NCI-H748 (cell line): ENCODE data around the gene TMEM132A.
A peak's percentile ranks its signal among the peaks of the same experiment; 100 is the strongest.

Source experiments
- DNase-seq: peaks from one replicate; lab custom pipeline; 2025; ENCODE audit not compliant: unreplicated experiment; lab: John Stamatoyannopoulos, UW

TMEM132A gene

DNA sequence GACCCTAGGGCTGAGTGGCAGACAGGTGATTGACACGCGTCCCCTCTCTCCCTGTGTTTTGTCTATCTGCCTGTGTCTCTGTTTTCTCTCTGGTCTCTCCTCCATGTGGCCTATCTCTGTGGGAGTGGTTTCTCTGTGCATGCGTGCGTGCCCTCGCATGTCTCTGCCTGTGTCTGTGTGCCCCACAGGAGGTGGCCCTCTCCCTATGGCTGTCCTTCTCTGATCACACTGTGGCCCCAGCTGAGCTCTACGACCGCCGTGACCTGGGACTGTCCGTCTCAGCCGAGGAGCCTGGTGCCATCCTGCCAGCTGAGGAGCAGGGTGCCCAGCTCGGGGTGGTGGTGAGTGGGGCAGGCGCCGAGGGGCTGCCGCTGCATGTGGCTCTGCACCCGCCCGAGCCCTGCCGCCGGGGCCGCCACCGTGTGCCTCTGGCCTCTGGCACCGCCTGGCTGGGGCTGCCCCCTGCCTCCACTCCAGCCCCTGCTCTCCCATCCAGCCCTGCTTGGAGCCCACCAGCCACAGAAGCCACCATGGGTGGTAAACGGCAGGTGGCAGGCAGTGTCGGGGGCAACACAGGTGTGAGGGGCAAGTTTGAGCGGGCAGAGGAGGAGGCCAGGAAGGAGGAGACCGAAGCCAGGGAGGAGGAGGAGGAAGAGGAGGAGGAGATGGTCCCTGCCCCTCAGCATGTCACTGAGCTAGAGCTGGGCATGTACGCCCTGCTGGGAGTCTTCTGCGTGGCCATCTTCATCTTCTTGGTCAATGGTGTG is 11.6 kb downstream of the TMEM132A start:
- no peak for DNase-seq

DNA sequence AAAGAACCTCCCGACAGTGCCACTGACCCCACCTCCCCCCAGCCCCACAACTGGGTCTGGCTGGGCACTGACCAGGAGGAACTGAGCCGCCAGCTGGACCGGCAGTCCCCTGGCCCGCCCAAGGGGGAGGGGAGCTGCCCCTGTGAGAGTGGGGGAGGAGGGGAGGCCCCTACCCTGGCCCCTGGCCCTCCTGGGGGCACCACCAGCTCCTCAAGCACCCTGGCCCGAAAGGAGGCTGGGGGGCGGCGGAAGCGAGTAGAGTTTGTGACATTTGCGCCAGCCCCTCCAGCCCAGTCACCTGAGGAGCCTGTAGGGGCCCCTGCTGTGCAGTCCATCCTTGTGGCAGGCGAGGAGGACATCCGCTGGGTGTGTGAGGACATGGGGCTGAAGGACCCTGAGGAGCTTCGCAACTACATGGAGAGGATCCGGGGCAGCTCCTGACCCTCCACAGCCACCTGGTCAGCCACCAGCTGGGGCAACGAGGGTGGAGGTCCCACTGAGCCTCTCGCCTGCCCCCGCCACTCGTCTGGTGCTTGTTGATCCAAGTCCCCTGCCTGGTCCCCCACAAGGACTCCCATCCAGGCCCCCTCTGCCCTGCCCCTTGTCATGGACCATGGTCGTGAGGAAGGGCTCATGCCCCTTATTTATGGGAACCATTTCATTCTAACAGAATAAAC is 12.3 kb downstream of the TMEM132A start:
- DNase-seq = no peak

DNA sequence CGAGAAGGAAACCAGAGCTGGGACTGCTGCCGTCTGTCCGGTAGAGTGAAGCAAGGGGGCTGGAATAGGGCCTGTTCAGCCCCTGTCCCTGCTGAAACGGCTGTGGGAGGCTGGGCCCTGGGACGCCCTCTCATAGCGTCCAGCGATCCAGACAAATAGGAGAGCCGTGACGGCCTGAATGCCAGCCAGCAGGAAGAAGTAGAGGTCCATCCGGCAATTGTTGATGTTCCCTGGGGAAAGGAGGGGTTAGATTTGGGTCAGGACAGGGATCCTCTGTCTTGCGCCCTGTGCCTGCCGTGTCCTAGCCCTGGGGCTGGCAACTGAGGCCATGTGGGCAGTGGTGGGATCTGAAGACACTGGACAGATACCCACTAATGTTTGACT is 12.9 kb downstream of the TMEM132A start:
- DNase-seq = no peak

DNA sequence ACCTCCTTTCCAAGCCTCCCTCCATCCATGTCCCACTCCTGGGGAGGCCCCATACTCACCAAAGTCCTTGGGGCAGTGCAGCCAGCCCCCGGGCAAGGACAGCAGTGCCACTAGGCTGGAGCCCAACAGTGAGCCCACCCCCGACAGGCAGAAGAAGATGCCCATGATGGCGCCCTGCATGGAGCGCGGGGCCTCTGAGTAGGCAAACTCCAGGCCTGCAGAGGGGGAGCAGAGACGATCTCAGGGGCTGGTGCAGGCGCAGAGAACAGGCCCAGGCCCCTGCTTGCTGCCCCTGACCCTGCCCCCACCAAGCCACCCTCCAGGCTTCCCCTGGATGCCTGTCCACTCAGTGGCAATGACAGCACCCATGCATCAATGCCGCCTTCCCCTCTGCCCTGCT is 13.6 kb downstream of the TMEM132A start:
- no peak for DNase-seq

DNA sequence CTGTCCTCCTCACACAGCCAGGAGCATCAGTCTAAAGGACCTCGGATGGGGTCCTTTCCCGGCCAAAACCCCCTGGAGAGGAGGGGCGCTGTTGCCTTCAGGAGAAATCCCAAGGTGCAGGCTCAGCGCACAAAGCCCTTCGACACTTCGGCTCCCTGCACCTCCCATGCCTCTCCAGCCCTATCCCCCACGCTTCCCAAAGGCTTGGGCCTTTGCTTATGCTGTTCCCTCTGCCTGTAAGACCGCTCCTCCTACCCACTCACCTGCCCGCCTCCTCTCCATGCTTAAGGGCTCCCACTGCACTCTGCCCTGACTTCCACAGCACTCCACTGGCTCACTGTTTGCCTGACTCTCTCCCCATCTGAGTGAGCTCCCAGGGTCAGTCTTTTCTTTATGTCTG is 14.2 kb downstream of the TMEM132A start:
- no peak for DNase-seq

DNA sequence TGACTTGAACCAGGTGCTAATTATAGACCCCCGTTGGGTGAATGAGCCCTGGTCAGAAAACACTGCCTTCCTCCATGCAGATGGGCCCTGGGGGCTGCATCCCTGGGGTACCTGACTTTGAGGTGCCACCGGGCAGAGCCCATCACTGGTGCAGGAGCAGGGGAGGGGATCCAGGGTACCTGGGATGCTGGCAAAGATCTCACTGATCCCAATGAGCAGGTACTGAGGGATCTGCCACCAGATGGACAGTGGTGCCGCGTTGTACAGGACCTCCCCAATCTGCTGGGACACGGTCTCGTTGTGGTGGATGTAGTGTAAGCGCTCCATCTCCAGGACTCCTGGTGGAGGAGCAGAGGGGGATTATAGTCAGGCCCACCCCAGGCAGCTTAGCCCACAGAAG is 15.0 kb downstream of the TMEM132A start:
- DNase-seq = no peak

DNA sequence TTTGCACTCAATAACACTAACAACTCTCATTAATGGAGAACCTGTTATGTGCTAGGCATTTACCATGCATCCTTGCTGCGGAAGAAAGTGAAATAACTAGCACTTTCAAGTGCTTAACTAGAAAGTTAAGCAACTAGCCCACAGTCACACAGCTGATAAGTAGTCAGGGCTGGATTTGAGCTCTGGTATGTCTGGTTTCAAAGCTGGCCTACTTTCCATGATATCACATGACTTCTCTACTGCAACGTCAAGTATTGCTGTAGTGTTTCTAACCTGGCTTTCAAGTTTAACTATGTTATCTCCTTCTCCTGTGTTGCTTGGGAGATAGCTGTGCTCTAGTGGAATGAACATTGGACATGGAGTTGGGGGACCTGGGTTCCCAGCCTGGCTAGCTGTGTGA is 15.6 kb downstream of the TMEM132A start:
- no peak for DNase-seq

DNA sequence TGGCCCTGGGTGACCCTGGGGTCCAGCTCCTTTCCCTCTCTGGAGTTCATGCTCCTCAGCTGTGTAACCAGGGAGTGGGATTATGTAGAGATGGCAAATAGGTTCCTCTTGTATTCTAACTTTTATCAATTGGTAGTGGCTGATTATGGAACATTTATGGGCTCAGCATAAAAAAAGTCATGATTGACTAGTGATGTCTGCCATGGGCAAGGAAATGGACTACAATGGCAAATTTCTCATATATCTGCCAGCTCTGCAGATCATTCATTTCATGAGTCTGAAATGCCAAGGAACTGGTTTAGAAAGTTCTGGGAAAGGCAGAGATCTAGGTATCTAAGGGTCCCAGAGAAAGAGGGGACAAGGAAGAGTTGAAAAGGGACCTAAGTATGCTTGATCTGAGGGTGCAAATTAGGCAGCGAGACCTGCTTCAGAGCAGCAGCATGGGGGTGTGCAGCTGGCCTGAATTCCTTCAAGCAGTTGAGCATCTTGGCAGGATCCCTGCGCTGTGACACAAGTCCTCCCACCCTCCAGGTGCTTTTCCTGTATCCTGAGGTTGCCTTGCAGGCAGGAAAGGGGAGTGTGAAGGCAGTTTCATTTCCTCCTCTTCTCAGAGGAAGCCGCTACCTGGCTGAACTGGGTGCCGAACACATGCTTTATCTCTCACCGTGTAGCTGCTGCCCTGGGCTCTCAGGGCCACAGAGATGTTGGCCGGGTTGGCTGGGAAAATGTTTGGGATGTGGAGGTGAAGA is 17.3 kb downstream of the TMEM132A start:
- DNase-seq = no peak

DNA sequence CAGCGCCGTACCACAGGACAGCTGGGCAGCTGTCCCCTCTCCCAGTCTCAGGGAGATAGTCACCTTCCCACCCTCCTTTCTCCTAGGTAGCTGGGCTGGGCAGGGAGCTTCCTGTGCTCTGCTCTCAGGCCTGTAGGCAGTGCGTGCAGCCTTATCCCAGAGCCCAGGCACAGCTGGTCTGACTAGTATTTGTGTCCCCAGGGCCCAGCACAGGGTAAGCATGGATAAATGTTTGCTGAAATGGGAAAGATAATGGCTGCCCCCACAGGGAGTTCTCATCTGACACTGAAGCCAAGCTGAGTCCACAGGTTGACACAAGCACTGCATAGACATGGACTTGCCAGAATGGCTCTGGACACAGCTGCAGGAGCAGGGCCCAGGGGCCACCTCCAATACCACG is 18.0 kb downstream of the TMEM132A start:
- no peak for DNase-seq

DNA sequence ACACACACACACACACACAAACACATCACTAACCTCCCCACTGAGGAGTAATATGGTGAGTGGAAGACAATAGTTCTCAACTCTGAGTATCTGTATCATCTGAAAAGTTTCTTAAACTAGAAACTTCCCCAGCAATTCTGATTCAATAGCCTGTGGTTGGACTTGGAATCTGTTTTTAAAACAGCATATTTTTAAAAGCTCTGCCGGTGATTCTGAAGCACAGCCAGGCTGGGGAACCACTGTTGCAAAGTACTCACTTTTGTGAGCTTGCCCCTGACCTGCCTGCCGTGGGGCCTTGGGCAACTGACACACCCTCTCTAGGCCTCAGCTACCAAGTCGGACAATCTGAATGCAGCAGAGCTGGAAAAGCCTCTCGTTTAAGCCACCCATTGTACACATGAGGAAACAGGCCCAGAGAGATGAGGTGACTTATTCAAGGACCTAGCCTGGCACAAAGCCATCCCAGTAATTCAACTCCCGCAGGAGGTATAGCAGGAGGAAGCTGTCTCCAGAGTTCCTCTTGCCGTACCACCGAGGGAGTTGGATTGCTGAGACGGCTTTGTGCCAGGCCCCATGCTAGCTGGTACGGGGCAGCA is 18.8 kb downstream of the TMEM132A start:
- DNase-seq = peak; percentile 19

DNA sequence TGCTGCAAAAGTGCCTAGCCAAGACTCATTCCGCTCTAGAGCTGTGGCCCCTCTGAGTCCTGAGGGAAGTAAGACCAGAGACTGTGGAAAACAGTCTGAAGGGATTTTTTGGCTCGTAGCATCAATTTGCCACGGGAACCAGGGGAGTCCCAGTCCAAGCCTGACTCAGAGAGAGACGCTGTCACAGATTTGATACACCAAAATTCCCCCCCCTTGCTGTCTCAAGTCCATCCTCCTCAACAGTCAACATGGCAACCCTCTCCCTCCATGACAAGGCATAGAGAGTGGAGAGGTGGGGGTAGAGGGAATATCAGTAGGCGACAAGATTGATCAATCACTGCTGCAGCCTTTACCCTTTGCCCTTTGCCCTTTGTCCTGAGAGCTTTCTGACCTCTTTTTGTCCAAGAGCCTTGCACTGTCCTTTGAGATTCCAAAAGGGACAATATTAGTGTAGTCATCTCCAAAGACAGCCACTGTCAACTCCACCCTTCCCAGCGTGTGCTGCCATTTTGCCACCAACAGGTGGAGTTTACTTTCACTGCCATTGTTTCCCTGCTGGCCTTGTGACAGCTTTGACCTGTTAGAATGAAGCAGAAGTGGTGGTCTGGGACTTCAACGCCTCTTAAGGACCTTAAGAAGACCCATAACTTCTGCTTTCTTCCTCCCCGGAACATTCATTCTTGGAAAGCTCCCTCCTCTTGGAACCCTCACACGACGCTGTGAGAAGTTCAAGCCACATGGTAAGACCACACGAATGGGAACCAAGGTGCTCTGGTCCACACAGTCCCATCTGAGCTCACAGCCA is 20.4 kb downstream of the TMEM132A start:
- peak; percentile 10 for DNase-seq

DNA sequence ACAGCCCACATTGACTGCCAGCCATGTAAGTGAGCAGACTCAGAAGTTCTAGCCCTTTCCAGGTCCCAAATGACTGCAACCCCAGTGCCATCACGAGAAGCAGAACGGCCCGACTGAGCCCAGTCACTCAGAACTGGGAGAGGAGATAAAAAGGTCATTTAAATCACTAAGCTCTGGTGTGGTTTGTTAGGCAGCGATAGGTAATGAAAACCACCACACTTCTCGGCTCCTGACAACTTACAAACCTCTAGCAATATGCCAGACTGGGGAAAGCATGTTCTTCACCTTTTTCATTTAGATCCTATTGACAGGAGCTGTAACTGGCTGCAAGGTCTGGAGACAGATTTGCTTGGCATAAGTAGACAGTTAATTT is 21.0 kb downstream of the TMEM132A start:
- DNase-seq = no peak

DNA sequence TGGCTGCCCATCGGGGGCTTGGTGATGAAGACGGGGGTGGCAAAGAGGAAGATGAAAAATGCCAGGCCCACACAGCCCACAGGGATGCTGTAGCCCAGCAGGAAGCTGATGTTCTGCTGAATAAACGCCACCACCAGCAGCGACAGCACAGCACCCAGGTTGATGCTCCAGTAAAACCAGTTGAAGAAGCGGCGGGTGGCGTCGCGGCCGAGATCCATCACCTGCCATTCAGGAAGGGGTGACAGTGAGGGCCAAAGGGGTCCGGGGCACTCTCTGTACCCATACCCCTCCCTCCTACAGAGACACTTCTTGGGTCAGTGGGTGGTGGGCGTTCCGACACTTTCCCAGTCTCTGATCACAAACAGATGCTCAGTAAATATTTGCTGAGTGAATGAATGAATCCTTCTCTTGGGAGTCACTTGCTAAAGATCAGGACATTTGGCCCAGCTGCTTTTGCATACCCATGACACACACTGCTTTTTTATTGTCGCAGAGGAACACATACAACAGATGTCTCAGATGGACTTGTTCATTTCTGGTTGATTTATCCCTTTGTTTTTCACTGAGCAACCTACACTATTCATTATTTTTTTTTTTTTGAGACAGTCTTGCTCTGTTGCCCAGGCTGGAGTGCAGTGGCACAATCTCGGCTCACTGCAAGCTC is 22.5 kb downstream of the TMEM132A start:
- DNase-seq = peak; percentile 27

DNA sequence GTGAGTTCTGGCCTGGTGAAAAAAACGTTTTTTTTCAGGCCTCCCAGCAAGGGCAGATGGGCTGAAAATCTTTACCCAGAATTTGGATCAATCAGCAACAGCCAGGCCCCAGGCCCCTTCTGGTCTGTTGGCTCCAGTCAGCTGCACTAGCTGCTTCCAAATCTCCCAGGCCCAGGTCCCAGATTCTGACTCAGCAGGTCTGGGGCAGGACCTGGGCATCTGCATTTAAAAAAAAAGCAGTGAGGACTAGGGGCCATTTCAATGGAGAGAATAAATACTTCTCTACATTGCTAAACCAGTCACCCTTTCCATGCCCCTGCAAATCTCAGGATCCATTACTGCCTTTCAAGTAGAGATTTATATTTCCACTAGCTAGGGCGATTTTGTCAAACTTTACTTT is 23.4 kb downstream of the TMEM132A start:
- DNase-seq = no peak

DNA sequence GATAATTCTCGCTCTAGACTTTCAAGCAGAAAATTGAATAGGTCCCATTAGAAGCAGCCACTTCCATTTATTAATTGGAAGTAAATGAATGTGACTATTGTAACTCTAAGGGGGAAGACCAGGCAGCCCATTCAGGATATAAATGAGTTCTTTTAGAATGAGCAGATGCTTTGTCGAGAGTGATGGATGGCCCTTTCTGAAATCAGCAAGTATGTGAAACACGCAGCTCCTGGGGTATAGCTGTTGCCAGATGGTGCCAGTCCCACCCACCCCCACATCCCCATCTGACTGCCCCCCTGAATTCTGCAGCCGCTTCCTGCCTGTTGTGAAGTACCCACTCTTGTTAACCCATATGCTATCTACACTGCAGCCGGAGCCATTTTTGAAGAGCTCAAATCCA is 24.0 kb downstream of the TMEM132A start:
- no peak for DNase-seq

DNA sequence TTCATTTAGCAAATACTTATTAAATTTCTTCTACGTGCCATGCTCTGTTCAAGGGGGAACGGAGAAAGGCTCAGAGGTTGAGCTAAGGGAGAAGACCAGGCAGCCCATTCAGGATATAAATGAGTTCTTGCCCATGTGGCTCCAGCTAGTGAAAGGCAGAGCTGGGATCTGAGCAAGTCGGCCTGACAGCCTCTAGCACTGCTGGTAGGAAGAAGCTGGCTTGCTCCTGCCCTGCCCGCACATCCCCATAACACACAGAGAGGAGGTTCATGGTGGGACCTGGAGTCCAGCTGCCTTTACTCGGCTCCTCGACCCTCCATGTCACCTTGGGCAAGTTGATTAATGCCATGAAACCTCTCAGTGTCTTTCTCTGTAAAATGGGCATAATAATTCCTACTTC is 25.8 kb downstream of the TMEM132A start:
- no peak for DNase-seq

DNA sequence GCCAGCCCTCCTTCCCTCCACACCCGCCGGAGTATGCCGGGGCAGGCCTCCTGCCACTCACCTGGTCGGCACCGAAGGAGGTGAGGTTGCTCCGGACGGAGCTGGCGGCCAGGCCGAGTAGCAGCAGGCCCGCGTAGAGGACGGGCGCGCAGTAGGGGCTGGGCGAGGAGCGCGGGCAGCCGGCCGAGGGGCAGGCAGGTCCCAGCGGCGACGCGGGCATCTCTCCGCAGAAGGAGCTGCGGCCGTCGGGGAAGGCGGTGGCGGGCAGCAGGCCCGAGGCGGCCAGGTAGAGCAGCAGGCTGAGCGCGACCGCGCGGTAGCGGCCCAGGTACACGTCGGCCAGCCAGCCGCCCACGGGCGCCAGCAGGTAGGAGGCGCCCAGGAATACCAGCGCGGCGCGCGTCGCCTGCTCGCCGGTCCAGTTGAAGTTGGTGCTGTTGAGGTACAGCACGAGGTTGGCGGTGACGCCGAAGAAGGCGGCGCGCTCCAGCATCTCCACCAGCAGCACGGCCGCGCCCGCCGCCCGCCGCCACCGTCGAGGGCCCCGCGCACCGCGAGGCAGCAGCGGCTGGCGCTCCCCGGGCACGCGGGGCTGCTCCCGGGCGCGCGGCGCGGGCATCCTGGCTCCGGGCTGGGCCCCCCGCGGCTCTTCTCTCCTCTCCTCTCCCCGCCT is 26.8 kb downstream of the TMEM132A start:
- no peak for DNase-seq

DNA sequence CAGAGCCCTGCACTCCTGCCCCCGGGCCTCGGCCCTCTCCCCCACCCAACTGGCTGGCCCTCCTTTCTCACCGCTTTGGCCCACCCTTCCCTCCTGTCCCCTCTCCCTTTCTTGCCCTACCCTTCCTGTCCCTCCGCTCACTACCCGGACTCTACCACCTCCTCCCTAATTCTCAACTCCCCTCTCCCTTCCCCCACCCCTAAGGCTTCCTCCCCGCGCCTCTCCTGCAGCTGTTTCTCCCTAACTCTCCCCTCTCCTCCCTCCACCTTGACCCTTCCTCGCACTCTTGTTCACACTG is 27.3 kb downstream of the TMEM132A start:
- no peak for DNase-seq

DNA sequence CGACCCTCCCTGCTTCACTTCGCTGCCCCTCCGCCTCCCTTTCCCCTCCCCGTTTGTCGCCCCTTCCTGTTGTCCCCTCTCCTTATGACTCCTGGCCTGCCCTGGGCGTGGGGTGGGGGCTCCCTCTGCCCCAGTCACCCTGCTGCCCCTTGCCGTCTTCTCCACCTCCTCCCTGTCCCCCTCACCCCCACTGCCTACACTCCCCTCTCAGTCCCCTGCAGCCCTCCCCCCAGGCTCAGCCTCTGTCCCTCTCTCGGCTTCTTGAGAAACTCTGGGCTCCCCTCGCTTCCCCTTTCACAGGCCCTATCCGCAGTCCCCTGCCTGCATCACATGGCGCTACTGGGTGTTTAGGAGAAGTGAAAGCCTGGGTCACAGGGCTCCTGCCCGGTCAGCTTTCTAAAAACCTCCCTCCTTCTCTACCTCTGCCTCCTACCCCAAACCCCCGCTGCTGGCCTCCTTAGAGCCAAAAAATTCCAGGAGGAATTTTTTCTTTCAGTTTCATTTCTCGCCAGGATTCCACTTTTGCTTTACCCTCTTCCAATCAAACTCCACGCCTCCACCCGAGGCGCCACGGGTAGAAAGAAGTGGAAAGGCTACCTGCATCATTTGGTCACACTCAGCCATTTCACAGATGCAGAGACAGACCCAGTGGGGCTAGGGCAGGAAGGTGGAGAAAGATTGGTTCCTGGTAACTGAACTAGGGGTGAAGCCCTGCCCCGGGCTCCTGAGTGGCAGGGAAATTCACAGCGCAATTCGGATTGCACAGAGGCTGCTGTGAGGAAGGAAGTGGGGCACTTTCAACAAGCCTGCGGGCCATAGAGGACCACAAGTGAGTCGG is 27.9 kb downstream of the TMEM132A start, which contains the start of gene SLC15A3:
SLC15A3 (minus strand) TSS at position 273 of the 838 bp plus-strand sequence. CDS start 625 bp downstream, outside the sequence.
- no peak for DNase-seq
